ENCODE data around the gene RABEP1. TPM values are rescaled to one million over a fixed set of nuclear protein-coding genes. Genes with fewer than 3 reads are reported as not detected.

Gene RABEP1
- total RNA-seq, 4 donors from 2014 or later: 46.3 to 65.9 (median 55.8) TPM

- no peak for TF ChIP-seq CTCF (IDR thresholded peaks at IDR 0.05)
- ATAC-seq (ENCODE audit: low FRiP score) (no peak), DNase-seq (ENCODE audit: low spot score) (no peak)
Observed at GRCh38 chr17:5379351-5380107, 97.4 kb downstream of the RABEP1 start.

- TF ChIP-seq CTCF (IDR thresholded peaks at IDR 0.05): no peak
- ATAC-seq (ENCODE audit: low FRiP score) (no peak), DNase-seq (ENCODE audit: low spot score) (no peak)
Observed at GRCh38 chr17:5380491-5381135, 98.5 kb downstream of the RABEP1 start.

DNA sequence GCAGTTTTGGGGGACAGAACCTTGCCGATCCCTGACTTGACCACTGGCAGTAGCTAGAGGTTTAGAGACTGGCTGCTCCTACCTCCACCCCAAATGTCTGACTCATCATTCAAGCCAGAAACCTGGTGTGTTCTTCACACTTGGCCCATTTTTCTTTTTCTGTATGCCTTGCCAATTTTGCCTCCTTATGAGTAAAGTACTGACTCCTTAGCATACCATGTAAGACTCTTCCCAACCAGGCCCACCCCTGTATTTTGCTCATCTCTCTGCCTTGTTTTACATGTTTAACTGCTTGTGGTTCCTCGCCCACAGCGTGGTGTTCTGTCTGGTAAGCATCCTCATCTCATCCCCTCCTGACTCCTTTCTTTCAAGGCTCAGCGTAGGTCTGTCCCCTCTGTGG is 99.5 kb downstream of the RABEP1 start:
- TF ChIP-seq CTCF (IDR thresholded peaks at IDR 0.05): no peak
- DNase-seq (ENCODE audit: low spot score) (no peak), ATAC-seq (ENCODE audit: low FRiP score) (peak; percentile 57)

DNA sequence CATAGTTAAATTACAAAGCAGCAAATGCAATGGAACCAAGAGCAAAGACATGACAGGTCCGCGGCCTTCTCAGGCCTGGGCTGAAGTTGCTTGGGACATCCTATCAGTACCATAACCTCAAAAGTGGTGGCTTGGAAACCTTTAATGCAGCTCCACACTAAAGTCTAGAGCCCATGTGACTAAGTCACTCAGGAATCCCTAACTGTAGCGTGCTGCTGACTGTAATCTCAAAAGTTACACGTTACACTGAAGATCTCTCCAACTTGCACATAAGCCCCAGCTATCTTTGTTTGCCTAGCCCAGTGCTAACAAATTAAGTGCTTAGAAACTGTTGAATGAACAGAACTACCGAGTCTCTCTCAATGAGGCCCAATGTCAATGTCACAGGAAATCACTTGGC is 109.6 kb downstream of the RABEP1 start:
- no peak for DNase-seq (ENCODE audit: low spot score)
- ATAC-seq (ENCODE audit: low FRiP score): no peak
- no peak for TF ChIP-seq CTCF (IDR thresholded peaks at IDR 0.05)

- no peak for ATAC-seq (ENCODE audit: low FRiP score)
- DNase-seq (ENCODE audit: low spot score): no peak
- TF ChIP-seq CTCF (IDR thresholded peaks at IDR 0.05): no peak
Observed at GRCh38 chr17:5396612-5397011, 114.5 kb downstream of the RABEP1 start.

DNA sequence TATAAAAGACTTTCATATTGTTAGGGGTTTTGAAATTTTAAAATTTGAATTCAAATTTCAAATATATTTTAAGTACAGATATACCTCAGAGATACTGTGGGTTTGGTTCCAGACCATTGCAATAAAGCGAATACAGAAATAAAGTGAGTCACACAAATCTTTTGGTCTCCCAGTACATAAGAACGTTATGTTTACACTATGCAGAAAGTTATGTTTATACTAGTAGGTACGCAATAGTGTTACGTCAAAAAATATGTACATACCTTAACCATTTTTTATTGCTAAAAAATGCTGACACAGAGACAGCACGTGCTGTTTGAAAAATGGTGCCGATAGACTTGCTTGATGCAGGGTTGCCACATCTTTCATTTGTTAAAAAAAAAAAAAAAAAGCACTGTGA is 117.7 kb downstream of the RABEP1 start:
- DNase-seq (ENCODE audit: low spot score) (no peak), ATAC-seq (ENCODE audit: low FRiP score) (no peak)
- TF ChIP-seq CTCF (IDR thresholded peaks at IDR 0.05): no peak

- no peak for TF ChIP-seq CTCF (IDR thresholded peaks at IDR 0.05)
- ATAC-seq (ENCODE audit: low FRiP score) (no peak), DNase-seq (ENCODE audit: low spot score) (no peak)
Observed at GRCh38 chr17:5405400-5405799, 123.3 kb downstream of the RABEP1 start.
